IPS-20b (cell line): ENCODE results near the gene B9D1.
"Not testable (repeated sequence)": the region's sequence is repeated elsewhere in the genome, so short reads cannot be mapped to it uniquely, and the experiment has no call there.

Source experiments
- H3K27ac ChIP-seq: one replicate; pipeline ENCODE4 v1.5.1; 2013; ENCODE audit warnings: low read length
- H3K27me3 ChIP-seq: 2 replicates; pipeline ENCODE4 v1.6.1; 2013; ENCODE audit warnings: mild to moderate bottlenecking, low read length, inconsistent platforms; ENCODE audit not compliant: insufficient read depth
- H3K36me3 ChIP-seq: 2 replicates; pipeline ENCODE4 v1.6.1; 2013; ENCODE audit warnings: low read depth, mild to moderate bottlenecking, inconsistent platforms, low read length, moderate library complexity; ENCODE audit not compliant: insufficient read depth
- H3K4me1 ChIP-seq: 2 replicates; pipeline ENCODE4 v1.6.1; 2013; ENCODE audit warnings: mild to moderate bottlenecking, control low read depth, inconsistent platforms, low read length, moderate library complexity; ENCODE audit not compliant: insufficient read depth
- H3K4me3 ChIP-seq: 2 replicates; pipeline ENCODE4 v1.5.1; 2013; ENCODE audit warnings: mild to moderate bottlenecking, low read length, inconsistent platforms
- H3K9ac ChIP-seq: 2 replicates; pipeline ENCODE4 v1.6.1; 2013; ENCODE audit warnings: low read depth, mild to moderate bottlenecking, inconsistent platforms, low read length, moderate library complexity
- H3K9me3 ChIP-seq: 2 replicates; pipeline ENCODE4 v1.6.1; 2013; ENCODE audit warnings: mild to moderate bottlenecking, low read depth, low read length, inconsistent platforms; ENCODE audit not compliant: insufficient read depth

Gene B9D1

GRCh38 chr17:19361326-19361725 is 1.2 kb downstream of the B9D1 start:
- Histone ChIP-seq H3K36me3 (peaks cover 28% of the 10 kb centered on the region), H3K4me3 (peak overlapping the region; percentile 84; the same call in 1 of the 2 replicates), H3K9ac (no peak overlapping the region), H3K4me1 (0 out of 2 replicates have a peak, but pooled peaks cover 2% of the 10 kb centered on the region), H3K27me3 (no peaks in the 10 kb centered on the region), H3K27ac (no peak overlapping the region), H3K9me3 (no peaks in the 10 kb centered on the region)

GRCh38 chr17:19360772-19361171 is 1.8 kb downstream of the B9D1 start:
- no peak overlapping the region for H3K27ac ChIP-seq
- H3K36me3 ChIP-seq = peaks cover 30% of the 10 kb centered on the region
- H3K4me1 ChIP-seq = 0 out of 2 replicates have a peak, but pooled peaks cover 2% of the 10 kb centered on the region
- no peak overlapping the region for H3K4me3 ChIP-seq
- H3K9me3 ChIP-seq = no peaks in the 10 kb centered on the region
- H3K9ac ChIP-seq = no peak overlapping the region
- H3K27me3 ChIP-seq = no peaks in the 10 kb centered on the region

- H3K4me3 ChIP-seq = no peak overlapping the region
- H3K9me3 ChIP-seq = no peaks in the 10 kb centered on the region
- no peak overlapping the region for H3K9ac ChIP-seq
- H3K36me3 ChIP-seq = peaks cover 30% of the 10 kb centered on the region
- 0 out of 2 replicates have a peak, but pooled peaks cover 2% of the 10 kb centered on the region for H3K4me1 ChIP-seq
- H3K27ac ChIP-seq = no peak overlapping the region
- H3K27me3 ChIP-seq = no peaks in the 10 kb centered on the region
These were observed 2.7 kb downstream of the B9D1 start for GRCh38 chr17:19359856-19360255.

- H3K36me3 ChIP-seq = peaks cover 30% of the 10 kb centered on the region
- 0 out of 2 replicates have a peak, but pooled peaks cover 2% of the 10 kb centered on the region for H3K4me1 ChIP-seq
- no peak overlapping the region for H3K27ac ChIP-seq
- no peaks in the 10 kb centered on the region for H3K9me3 ChIP-seq
- no peaks in the 10 kb centered on the region for H3K27me3 ChIP-seq
- H3K9ac ChIP-seq = no peak overlapping the region
- H3K4me3 ChIP-seq = no peak overlapping the region
These were observed 3.4 kb downstream of the B9D1 start for GRCh38 chr17:19359151-19359550.

- no peak overlapping the region for H3K9ac ChIP-seq
- H3K27me3 ChIP-seq = no peaks in the 10 kb centered on the region
- no peaks in the 10 kb centered on the region for H3K9me3 ChIP-seq
- no peaks in the 10 kb centered on the region for H3K4me1 ChIP-seq
- peaks cover 30% of the 10 kb centered on the region for H3K36me3 ChIP-seq
- H3K27ac ChIP-seq = no peak overlapping the region
- no peak overlapping the region for H3K4me3 ChIP-seq
These were observed 4.8 kb downstream of the B9D1 start for GRCh38 chr17:19357761-19358160.

- Histone ChIP-seq H3K9me3 (no peaks in the 10 kb centered on the region), H3K27me3 (no peaks in the 10 kb centered on the region), H3K9ac (no peak overlapping the region), H3K27ac (no peak overlapping the region), H3K4me1 (no peaks in the 10 kb centered on the region), H3K36me3 (peaks cover 30% of the 10 kb centered on the region), H3K4me3 (no peak overlapping the region)
These were observed 5.2 kb downstream of the B9D1 start for GRCh38 chr17:19357351-19357750.

GRCh38 chr17:19354748-19355147 is 7.8 kb downstream of the B9D1 start:
- H3K4me3 ChIP-seq = no peak overlapping the region
- no peaks in the 10 kb centered on the region for H3K4me1 ChIP-seq
- H3K9ac ChIP-seq = no peak overlapping the region
- no peaks in the 10 kb centered on the region for H3K27me3 ChIP-seq
- peaks cover 27% of the 10 kb centered on the region for H3K36me3 ChIP-seq
- H3K9me3 ChIP-seq = no peaks in the 10 kb centered on the region
- no peak overlapping the region for H3K27ac ChIP-seq

GRCh38 chr17:19353401-19353800 is 9.1 kb downstream of the B9D1 start:
- H3K9me3 ChIP-seq, H3K27ac ChIP-seq, H3K9ac ChIP-seq, H3K4me1 ChIP-seq, H3K27me3 ChIP-seq, H3K4me3 ChIP-seq: not testable (repeated sequence)
- H3K36me3 ChIP-seq = peaks cover 21% of the 10 kb centered on the region

GRCh38 chr17:19348806-19349205 is 13.7 kb downstream of the B9D1 start:
- H3K27ac ChIP-seq = no peak overlapping the region
- H3K4me3 ChIP-seq = no peak overlapping the region
- no peaks in the 10 kb centered on the region for H3K27me3 ChIP-seq
- no peaks in the 10 kb centered on the region; the same call in 1 of the 2 replicates for H3K36me3 ChIP-seq
- no peak overlapping the region for H3K9ac ChIP-seq
- H3K9me3 ChIP-seq = no peaks in the 10 kb centered on the region
- H3K4me1 ChIP-seq = no peaks in the 10 kb centered on the region

GRCh38 chr17:19348081-19348650 is 14.4 kb downstream of the B9D1 start:
- Histone ChIP-seq H3K9ac (no peak overlapping the region), H3K27me3 (no peaks in the 10 kb centered on the region), H3K4me3 (no peak overlapping the region), H3K27ac (no peak overlapping the region), H3K4me1 (no peaks in the 10 kb centered on the region), H3K9me3 (no peaks in the 10 kb centered on the region), H3K36me3 (no peaks in the 10 kb centered on the region; the same call in 1 of the 2 replicates)

- Histone ChIP-seq H3K27me3 (no peaks in the 10 kb centered on the region), H3K36me3 (no peaks in the 10 kb centered on the region; the same call in 1 of the 2 replicates), H3K4me1 (no peaks in the 10 kb centered on the region), H3K27ac (no peak overlapping the region), H3K9me3 (no peaks in the 10 kb centered on the region), H3K4me3 (no peak overlapping the region), H3K9ac (no peak overlapping the region)
These were observed 15.0 kb downstream of the B9D1 start for GRCh38 chr17:19347323-19348080.
